Eye (tissue), 1 donor: ENCODE results near the gene ALG14.
"Not testable (repeated sequence)": the region's sequence is repeated elsewhere in the genome, so short reads cannot be mapped to it uniquely, and the experiment has no call there.

Experiments
- DNase-seq: peaks from one replicate; pipeline ENCODE4 v3.0.0-alpha.2; 2015

Gene ALG14

GRCh38 chr1:94951509-94952208 lies 121.1 kb downstream of the ALG14 start:
- DNase-seq, result no peak

- no peak for DNase-seq
Measured at GRCh38 chr1:94951046-94951445, 121.7 kb downstream of the ALG14 start.

GRCh38 chr1:94949681-94950661 lies 122.8 kb downstream of the ALG14 start:
- DNase-seq, result no peak

GRCh38 chr1:94947437-94947836 lies 125.3 kb downstream of the ALG14 start:
- DNase-seq, result no peak

- no peak for DNase-seq
Measured at GRCh38 chr1:94946886-94947285, 125.9 kb downstream of the ALG14 start.

- no peak for DNase-seq
Measured at GRCh38 chr1:94942171-94943128, 130.3 kb downstream of the ALG14 start.

GRCh38 chr1:94941480-94941879 lies 131.3 kb downstream of the ALG14 start:
- DNase-seq, result not testable (repeated sequence)

GRCh38 chr1:94940738-94941137 lies 132.0 kb downstream of the ALG14 start:
- no peak for DNase-seq

- DNase-seq, result no peak
Measured at GRCh38 chr1:94937820-94938219, 134.9 kb downstream of the ALG14 start.

- no peak for DNase-seq
Measured at GRCh38 chr1:94936861-94937620, 135.7 kb downstream of the ALG14 start.

- no peak for DNase-seq
Measured at GRCh38 chr1:94935476-94935875, 137.3 kb downstream of the ALG14 start.

GRCh38 chr1:94935034-94935433 lies 137.7 kb downstream of the ALG14 start:
- no peak for DNase-seq

- DNase-seq, result no peak
Measured at GRCh38 chr1:94934551-94934950, 138.2 kb downstream of the ALG14 start.

GRCh38 chr1:94931254-94931841 lies 141.4 kb downstream of the ALG14 start:
- no peak for DNase-seq

GRCh38 chr1:94929351-94930217 lies 143.2 kb downstream of the ALG14 start:
- no peak for DNase-seq

GRCh38 chr1:94928293-94928939 lies 144.3 kb downstream of the ALG14 start:
- DNase-seq, result no peak

GRCh38 chr1:94927405-94928175 lies 145.2 kb downstream of the ALG14 start:
- DNase-seq, result peak; percentile 88

GRCh38 chr1:94926915-94927404 lies 145.8 kb downstream of the ALG14 start, which contains the start of gene CNN3:
TSS of gene CNN3 (minus strand) at chr1:94927110. CDS start at chr1:94926894, 216 bp downstream.
- peak; percentile 96 for DNase-seq
